GM12878 (cell line): ENCODE data around the gene AIRE. TPM values are rescaled to one million over a fixed set of nuclear protein-coding genes. Genes with fewer than 3 reads are reported as not detected.

Experiments
- ATAC-seq: fragments of 200-7000 bp; cut with Tn5 transposase; 3 replicates; pipeline ENCODE4 v1.9.1; 2020; ENCODE audit warnings: mild to moderate bottlenecking, moderate library complexity
- BruUV-seq: library from RNA; stranded (reverse); fragments of 400-500 nt; replicated peaks from 2 replicates; lab custom pipeline; 2021; lab: Mats Ljungman, UMichigan
- CTCF ChIA-PET: fragments of 300-600 bp; sonication (Branson Sonifier 250); formaldehyde crosslinking; extraction: SDS; loops from one replicate; lab custom pipeline; 2021; ENCODE audit warnings: inconsistent platforms; lab: Yijun Ruan, JAX
- POLR2A ChIA-PET: fragments of 350-600 bp; formaldehyde crosslinking; extraction: SDS; loops from one replicate; lab custom pipeline; 2021; ENCODE audit warnings: inconsistent platforms; lab: Charles Lee
- RAD21 ChIA-PET: fragments of 300-600 bp; sonication (Branson Sonifier 250); formaldehyde crosslinking; loops from one replicate; lab custom pipeline; 2023; ENCODE audit warnings: antibody characterized with exemption; ENCODE audit not compliant: unreplicated experiment; lab: Charles Lee
- SMC1A ChIA-PET: fragments of 300-600 bp; sonication (Branson Sonifier 250); formaldehyde crosslinking; loops from one replicate; lab custom pipeline; 2023; ENCODE audit not compliant: unreplicated experiment, uncharacterized antibody; lab: Charles Lee
- DNase-seq: peaks from one replicate; pipeline ENCODE4 v3.0.0-alpha.2; 2011; ENCODE audit warnings: low read depth, low spot score
- FAIRE-seq: peaks from 3 replicates; lab custom pipeline; 2011; peaks lifted over from hg19 to GRCh38; lab: Jason Lieb, UNC
- H2AFZ ChIP-seq: 2 replicates; pipeline ENCODE4 v1.6.0; 2011; ENCODE audit warnings: low read depth, low read length, control low read depth; ENCODE audit not compliant: control insufficient read depth
- H3K27ac ChIP-seq: 2 replicates; pipeline ENCODE4 v1.5.1; 2011; ENCODE audit warnings: control low read depth; ENCODE audit not compliant: control insufficient read depth, insufficient read depth
- H3K27me3 ChIP-seq, 2 experiments: replicated peaks in 1 of 2; 2 replicates each; pipeline versions ENCODE4 v1.6.0 to v1.6.1; 2011; ENCODE audit warnings: low read length in 1 of 2; ENCODE audit not compliant: control insufficient read depth in 2 of 2, insufficient read depth in 2 of 2
- H3K36me3 ChIP-seq, 2 experiments: 2 replicates each; pipeline ENCODE4 v1.5.1; 2011; ENCODE audit warnings: low read length in 1 of 2; ENCODE audit not compliant: control insufficient read depth in 2 of 2, insufficient read depth in 2 of 2
- H3K4me1 ChIP-seq: 2 replicates; pipeline ENCODE4 v1.6.1; 2011; ENCODE audit warnings: mild to moderate bottlenecking, low read length, moderate library complexity, mixed read lengths; ENCODE audit not compliant: control insufficient read depth, insufficient read depth
- H3K4me2 ChIP-seq: 2 replicates; pipeline ENCODE4 v1.6.0; 2011; ENCODE audit warnings: control low read depth; ENCODE audit not compliant: control insufficient read depth, insufficient read depth
- H3K4me3 ChIP-seq: fragments of 200-600 bp; sonication (generic); 2 replicates; pipeline ENCODE4 v1.5.1; 2016
- H3K79me2 ChIP-seq: 2 replicates; pipeline ENCODE4 v1.6.0; 2011; ENCODE audit warnings: low read length; ENCODE audit not compliant: control insufficient read depth, insufficient read depth
- H3K9ac ChIP-seq: 2 replicates; pipeline ENCODE4 v1.8.0; 2011; ENCODE audit warnings: low read length, control low read depth, mixed read lengths; ENCODE audit not compliant: control insufficient read depth, insufficient read depth
- H3K9me3 ChIP-seq: replicated peaks from 3 replicates; pipeline ENCODE4 v1.5.1; 2011; ENCODE audit warnings: mild to moderate bottlenecking, low read length; ENCODE audit not compliant: control insufficient read depth, insufficient read depth
- H4K20me1 ChIP-seq: 2 replicates; pipeline ENCODE4 v1.6.0; 2011; ENCODE audit not compliant: control insufficient read depth, insufficient read depth
- MTA3 ChIP-seq: IDR thresholded peaks from 2 replicates; pipeline ENCODE4 v1.6.1; 2012; ENCODE audit warnings: low read length, inconsistent platforms, borderline replicate concordance
- NFYA ChIP-seq: IDR thresholded peaks from 2 replicates; pipeline ENCODE4 v1.6.1; 2011; ENCODE audit warnings: low read depth, mild to moderate bottlenecking, low read length, improper control_type of control experiment, borderline replicate concordance
- NR2F1 ChIP-seq: fragments of 450-650 bp; conservative IDR thresholded peaks from 2 replicates; pipeline ENCODE4 v1.6.1; 2017; ENCODE audit warnings: mild to moderate bottlenecking
- POLR2A ChIP-seq: IDR thresholded peaks from 2 replicates; pipeline ENCODE4 v1.6.1; 2011; ENCODE audit warnings: low read depth, mild to moderate bottlenecking, low read length
- POLR2AphosphoS2 ChIP-seq: IDR thresholded peaks from 2 replicates; pipeline ENCODE4 v1.6.1; 2011; ENCODE audit warnings: low read depth, mild to moderate bottlenecking, low read length, improper control_type of control experiment, moderate library complexity
- POLR2AphosphoS5 ChIP-seq: IDR thresholded peaks from 2 replicates; pipeline ENCODE4 v1.6.1; 2011; ENCODE audit warnings: mild to moderate bottlenecking, low read length, inconsistent platforms
- RFX5 ChIP-seq: IDR thresholded peaks from 2 replicates; pipeline ENCODE4 v1.6.1; 2011; ENCODE audit warnings: low read depth, low read length, improper control_type of control experiment
- SMAD5 ChIP-seq: IDR thresholded peaks from 2 replicates; pipeline ENCODE4 v1.6.1; 2016; ENCODE audit warnings: antibody characterized with exemption, low read depth
- WGBS: methylation state at CpG from one replicate; pipeline ENCODE4 v1.1.6; 2016; ENCODE audit warnings: low lambda C conversion rate; ENCODE audit not compliant: insufficient replicate concordance, insufficient coverage; ENCODE audit errors: missing lambda C conversion rate; 5-methylcytosine and 5-hydroxymethylcytosine counted together
- in situ Hi-C: fragments of 300-500 bp; cut with MboI; formaldehyde crosslinking; loops from 9 replicates; pipeline ENCODE4 v1.14.3; 2018; ENCODE audit warnings: mixed read lengths
- intact Hi-C: fragments of 100-400 bp; cut with micrococcal nuclease; formaldehyde crosslinking; loops from one replicate; pipeline ENCODE4 v1.14.2; 2022; ENCODE audit not compliant: unreplicated experiment
- polyA plus RNA-seq, 11 experiments: library from polyadenylated mRNA; depleted of rRNA in 4 of 11; unstranded in 6 of 11; stranded (reverse) in 5 of 11; fragments of >200 nt; fragmentation: Nextera tagmentation in 4 of 11; fragmentation: Illumina TruSeq in 1 of 11; extraction: Ambion mirVana in 4 of 11; extraction: Trizol in 1 of 11; gene quantifications; 1 replicate in 1 of 11; 2 replicates in 10 of 11; pipeline versions ENCODE4 v1.2.1 to v1.2.3, GENCODE V29; 2011 to 2016; ENCODE audit warnings: inconsistent platforms in 2 of 11, missing spikeins in 2 of 11, low read depth in 1 of 11
- total RNA-seq, 4 experiments: library from RNA; depleted of rRNA in 3 of 4; stranded (reverse); fragments of >200 nt in 3 of 4; fragmentation: Illumina TruSeq in 1 of 4; extraction: Trizol in 1 of 4; gene quantifications; 2 replicates each; pipeline versions ENCODE4 v1.2.1 to v1.2.3, GENCODE V29; 2013 to 2021
- TF ChIP-seq, protein P1 (sequence below): IDR thresholded peaks from 2 replicates; pipeline ENCODE4 v1.6.1; 2011; ENCODE audit warnings: borderline replicate concordance, low read depth, mild to moderate bottlenecking, moderate library complexity, low read length; ENCODE audit not compliant: insufficient read depth, poor library complexity, severe bottlenecking
- TF ChIP-seq, protein P2 (sequence below): IDR thresholded peaks from 2 replicates; pipeline ENCODE4 v1.6.1; 2012; ENCODE audit warnings: low read depth, low read length, improper control_type of control experiment
- TF ChIP-seq, protein P3 (sequence below): fragments of 450-650 bp; IDR thresholded peaks from 2 replicates; pipeline ENCODE4 v1.6.1; 2017; ENCODE audit warnings: borderline replicate concordance

The AIRE gene
- total and polyA plus RNA-seq, 10 of the 15 experiments (the other 5 are each of a cell fraction or from before 2014, with no cell fraction given), result 0.05 to 0.10 TPM; not detected in 8

DNA sequence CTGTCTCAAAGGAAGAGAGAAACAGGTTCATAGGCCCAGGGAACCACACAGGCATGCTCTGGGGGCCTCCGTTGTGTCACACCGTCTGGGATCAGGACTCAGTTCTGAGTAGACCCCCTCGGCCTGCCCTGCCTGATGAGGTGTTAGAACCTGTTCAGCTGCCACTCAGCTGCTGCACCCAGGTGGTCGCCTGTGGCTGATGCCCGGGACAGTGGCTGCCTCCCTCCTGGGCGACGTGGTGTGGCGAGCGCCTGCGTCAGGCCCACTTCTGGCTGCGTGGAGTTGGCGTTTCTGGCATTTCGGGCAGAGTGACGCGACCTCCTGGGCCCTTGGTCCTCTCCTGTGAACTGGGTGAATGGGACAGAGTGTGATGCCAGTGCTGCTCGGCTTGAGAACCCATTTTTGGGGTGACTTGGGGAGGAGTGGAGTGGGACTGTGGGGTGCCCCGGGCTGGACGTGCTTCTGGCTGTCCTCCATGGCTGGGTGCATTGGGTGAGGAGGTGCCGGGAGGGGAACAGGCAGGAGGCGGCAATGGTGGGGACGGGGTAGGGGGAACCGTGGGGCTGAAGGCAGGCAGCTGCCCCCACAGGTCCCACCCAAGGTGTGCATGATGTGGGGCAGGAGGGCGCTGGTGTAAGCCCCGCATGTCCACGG is 42.7 kb downstream of the AIRE start:
- Histone ChIP-seq H3K27me3 (no peaks in the 10 kb centered on the region), H3K36me3 (peaks cover 0 to 12% of the 10 kb centered on the region in 2 experiments; a peak in 3 of 4 replicates), H2AFZ (no peak overlapping the region), H3K9ac (no peak overlapping the region), H3K79me2 (no peaks in the 10 kb centered on the region), H3K4me3 (no peak overlapping the region), H3K9me3 (no peaks in the 10 kb centered on the region), H4K20me1 (no peaks in the 10 kb centered on the region), H3K4me2 (no peak overlapping the region), H3K27ac (no peak overlapping the region), H3K4me1 (no peaks in the 10 kb centered on the region)
- DNase-seq (no peak), ATAC-seq (no peak; the same call in 2 of the 3 replicates), FAIRE-seq (no peak)
- in situ Hi-C loops, result no loop called here
- ChIA-PET RAD21 (no interaction called here), CTCF (interaction anchor here (1.6 kb wide), 1 partner anchor 10 kb away, joined by 4 read pairs; no protein-coding TSS in a partner anchor), SMC1A (no interaction called here), POLR2A (no interaction called here)
- intact Hi-C loops, result no loop called here
- no TSS peak for BruUV-seq
- 79% methylated on average over 23 of the region's 25 CpGs for WGBS
- no peak for TF ChIP-seq NR2F1
- peak; percentile 12; the same call in 1 of the 2 replicates for TF ChIP-seq POLR2AphosphoS5
- TF ChIP-seq POLR2A, result peak; percentile 16
- peak; percentile 11; the same call in 1 of the 2 replicates for TF ChIP-seq POLR2AphosphoS2

DNA sequence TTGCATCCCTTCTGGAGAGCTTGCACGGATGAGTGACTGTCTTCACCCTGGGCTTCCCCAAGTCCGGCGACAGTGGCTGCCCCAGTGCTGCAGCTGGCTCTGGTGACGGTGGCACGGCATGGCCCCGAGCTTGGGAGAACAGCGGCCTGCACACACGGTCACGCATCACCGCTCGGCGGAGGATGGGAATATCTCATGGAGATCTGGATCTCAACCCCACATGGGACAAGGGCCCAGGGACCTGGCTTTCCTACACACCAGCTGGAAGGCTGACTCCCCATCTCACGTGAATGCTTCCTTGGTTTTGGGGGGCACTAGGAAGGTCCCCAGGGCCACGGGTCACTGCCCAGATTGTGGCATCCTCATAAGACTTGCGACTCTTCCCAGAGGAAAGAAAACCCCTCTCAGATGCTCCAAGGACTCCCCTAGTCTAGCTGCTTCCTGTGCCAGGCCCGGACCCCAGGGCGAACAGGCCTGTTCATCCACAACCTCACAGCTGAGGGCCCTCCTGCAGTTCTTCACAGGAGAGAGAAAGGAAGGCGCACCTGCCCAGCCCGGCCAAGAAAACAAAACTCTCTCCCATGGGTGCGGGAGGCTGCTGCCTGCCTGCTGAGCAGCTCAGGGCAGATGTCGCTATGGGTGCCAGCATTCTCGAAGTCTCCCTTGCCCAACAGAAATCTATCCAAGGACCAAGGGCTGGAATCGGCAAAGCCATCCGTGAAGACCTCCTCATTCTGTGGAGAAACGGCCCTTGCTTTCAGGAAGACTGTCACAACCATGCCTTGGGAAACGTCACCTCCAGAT is 43.6 kb downstream of the AIRE start:
- ChIA-PET SMC1A (no interaction called here), RAD21 (no interaction called here), POLR2A (no interaction called here), CTCF (interaction anchor here (1.6 kb wide), 1 partner anchor 9 kb away, joined by 4 read pairs; no protein-coding TSS in a partner anchor)
- no peak overlapping the region for H3K4me3 ChIP-seq
- H3K79me2 ChIP-seq, result no peaks in the 10 kb centered on the region
- no peaks in the 10 kb centered on the region for H3K4me1 ChIP-seq
- no peaks in the 10 kb centered on the region for H4K20me1 ChIP-seq
- intact Hi-C loops, result no loop called here
- no peak overlapping the region for H3K9ac ChIP-seq
- no peak overlapping the region for H3K4me2 ChIP-seq
- H3K36me3 ChIP-seq, result peaks cover 0 to 8% of the 10 kb centered on the region in 2 experiments; a peak in 3 of 4 replicates
- H2AFZ ChIP-seq, result no peak overlapping the region
- no peak for FAIRE-seq
- H3K9me3 ChIP-seq, result no peaks in the 10 kb centered on the region
- no TSS peak for BruUV-seq
- WGBS, result 76% methylated on average over 26 of the region's 26 CpGs
- no peak for ATAC-seq
- in situ Hi-C loops, result no loop called here
- H3K27me3 ChIP-seq, result no peaks in the 10 kb centered on the region
- no peak overlapping the region for H3K27ac ChIP-seq
- DNase-seq, result no peak
- TF ChIP-seq SMAD5 (no peak; the same call in 1 of the 2 replicates), NFYA (no peak), POLR2AphosphoS2 (peak; percentile 64; the same call in 1 of the 2 replicates), RFX5 (no peak), MTA3 (peak; percentile 61; the same call in 1 of the 2 replicates)
- TF ChIP-seq, protein P1, sequence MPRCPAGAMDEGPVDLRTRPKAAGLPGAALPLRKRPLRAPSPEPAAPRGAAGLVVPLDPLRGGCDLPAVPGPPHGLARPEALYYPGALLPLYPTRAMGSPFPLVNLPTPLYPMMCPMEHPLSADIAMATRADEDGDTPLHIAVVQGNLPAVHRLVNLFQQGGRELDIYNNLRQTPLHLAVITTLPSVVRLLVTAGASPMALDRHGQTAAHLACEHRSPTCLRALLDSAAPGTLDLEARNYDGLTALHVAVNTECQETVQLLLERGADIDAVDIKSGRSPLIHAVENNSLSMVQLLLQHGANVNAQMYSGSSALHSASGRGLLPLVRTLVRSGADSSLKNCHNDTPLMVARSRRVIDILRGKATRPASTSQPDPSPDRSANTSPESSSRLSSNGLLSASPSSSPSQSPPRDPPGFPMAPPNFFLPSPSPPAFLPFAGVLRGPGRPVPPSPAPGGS, result peak; percentile 45
- TF ChIP-seq, protein P2, sequence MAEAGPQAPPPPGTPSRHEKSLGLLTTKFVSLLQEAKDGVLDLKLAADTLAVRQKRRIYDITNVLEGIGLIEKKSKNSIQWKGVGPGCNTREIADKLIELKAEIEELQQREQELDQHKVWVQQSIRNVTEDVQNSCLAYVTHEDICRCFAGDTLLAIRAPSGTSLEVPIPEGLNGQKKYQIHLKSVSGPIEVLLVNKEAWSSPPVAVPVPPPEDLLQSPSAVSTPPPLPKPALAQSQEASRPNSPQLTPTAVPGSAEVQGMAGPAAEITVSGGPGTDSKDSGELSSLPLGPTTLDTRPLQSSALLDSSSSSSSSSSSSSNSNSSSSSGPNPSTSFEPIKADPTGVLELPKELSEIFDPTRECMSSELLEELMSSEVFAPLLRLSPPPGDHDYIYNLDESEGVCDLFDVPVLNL, result no peak
- TF ChIP-seq, protein P3, sequence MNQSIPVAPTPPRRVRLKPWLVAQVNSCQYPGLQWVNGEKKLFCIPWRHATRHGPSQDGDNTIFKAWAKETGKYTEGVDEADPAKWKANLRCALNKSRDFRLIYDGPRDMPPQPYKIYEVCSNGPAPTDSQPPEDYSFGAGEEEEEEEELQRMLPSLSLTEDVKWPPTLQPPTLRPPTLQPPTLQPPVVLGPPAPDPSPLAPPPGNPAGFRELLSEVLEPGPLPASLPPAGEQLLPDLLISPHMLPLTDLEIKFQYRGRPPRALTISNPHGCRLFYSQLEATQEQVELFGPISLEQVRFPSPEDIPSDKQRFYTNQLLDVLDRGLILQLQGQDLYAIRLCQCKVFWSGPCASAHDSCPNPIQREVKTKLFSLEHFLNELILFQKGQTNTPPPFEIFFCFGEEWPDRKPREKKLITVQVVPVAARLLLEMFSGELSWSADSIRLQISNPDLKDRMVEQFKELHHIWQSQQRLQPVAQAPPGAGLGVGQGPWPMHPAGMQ, result no peak
